IMR-90 (cell line): ENCODE data around the gene CLCF1. TPM values are rescaled to one million over a fixed set of nuclear protein-coding genes. Genes with fewer than 3 reads are reported as not detected.

Source experiments
- ATAC-seq: fragments of 200-7000 bp; cut with Tn5 transposase; 2 replicates; pipeline ENCODE4 v1.9.1; 2020; ENCODE audit warnings: low read depth, mild to moderate bottlenecking, moderate library complexity
- BruUV-seq: library from RNA; stranded (reverse); fragments of 400-500 nt; replicated peaks from 2 replicates; lab custom pipeline; 2021; lab: Mats Ljungman, UMichigan
- CTCF ChIA-PET: fragments of 300-600 bp; formaldehyde crosslinking; extraction: SDS; loops from one replicate; lab custom pipeline; 2021; ENCODE audit warnings: antibody characterized with exemption; lab: Yijun Ruan, JAX
- POLR2A ChIA-PET: fragments of 300-600 bp; sonication (Branson Sonifier 250); formaldehyde crosslinking; loops from one replicate; lab custom pipeline; 2022; ENCODE audit warnings: antibody characterized with exemption; ENCODE audit not compliant: unreplicated experiment; lab: Charles Lee
- DNase-seq: peaks from one replicate; pipeline ENCODE4 v3.0.0; 2013
- H2AFZ ChIP-seq: replicated peaks from 2 replicates; pipeline ENCODE3; 2013; ENCODE audit warnings: low read length, mild to moderate bottlenecking; ENCODE audit not compliant: poor library complexity
- H2AK5ac ChIP-seq: 2 replicates; pipeline ENCODE4 v1.6.1; 2013; ENCODE audit warnings: low read depth, low read length, inconsistent platforms
- H2AK9ac ChIP-seq: replicated peaks from 2 replicates; pipeline ENCODE3; 2013; ENCODE audit warnings: mild to moderate bottlenecking, low read depth, low read length, moderate library complexity; ENCODE audit not compliant: poor library complexity
- H2BK120ac ChIP-seq: 2 replicates; pipeline ENCODE4 v1.6.1; 2013; ENCODE audit warnings: low read depth, low read length, inconsistent platforms
- H2BK15ac ChIP-seq: 3 replicates; pipeline ENCODE4 v1.6.1; 2013; ENCODE audit warnings: low read depth, low read length, inconsistent platforms
- H2BK20ac ChIP-seq: 2 replicates; pipeline ENCODE4 v1.6.1; 2013; ENCODE audit warnings: low read depth, mild to moderate bottlenecking, inconsistent platforms, low read length, moderate library complexity
- H2BK5ac ChIP-seq: 2 replicates; pipeline ENCODE4 v1.6.1; 2013; ENCODE audit warnings: mild to moderate bottlenecking, low read depth, low read length, inconsistent platforms; ENCODE audit not compliant: poor library complexity, severe bottlenecking
- H3K14ac ChIP-seq: replicated peaks from 2 replicates; pipeline ENCODE4 v1.6.1; 2013; ENCODE audit warnings: low read depth, low read length, inconsistent platforms
- H3K18ac ChIP-seq: 2 replicates; pipeline ENCODE4 v1.6.1; 2013; ENCODE audit warnings: low read depth, low read length, control low read depth
- H3K23ac ChIP-seq: 2 replicates; pipeline ENCODE4 v1.6.1; 2013; ENCODE audit warnings: low read depth, low read length, inconsistent platforms
- H3K27ac ChIP-seq: 2 replicates; pipeline ENCODE4 v1.5.1; 2013; ENCODE audit warnings: mild to moderate bottlenecking, control low read depth, low read length; ENCODE audit not compliant: insufficient read depth
- H3K27me3 ChIP-seq: 2 replicates; pipeline ENCODE4 v1.6.1; 2013; ENCODE audit warnings: low read length; ENCODE audit not compliant: control insufficient read depth, insufficient read depth
- H3K36me3 ChIP-seq: 2 replicates; pipeline ENCODE4 v1.6.1; 2013; ENCODE audit warnings: low read length, mixed read lengths; ENCODE audit not compliant: control insufficient read depth, insufficient read depth
- H3K4ac ChIP-seq: 2 replicates; pipeline ENCODE4 v1.6.1; 2013; ENCODE audit warnings: low read depth, low read length, inconsistent platforms
- H3K4me1 ChIP-seq: 2 replicates; pipeline ENCODE4 v1.6.1; 2013; ENCODE audit warnings: low read length, mixed read lengths; ENCODE audit not compliant: control insufficient read depth, insufficient read depth
- H3K4me2 ChIP-seq: 2 replicates; pipeline ENCODE4 v1.6.1; 2013; ENCODE audit warnings: low read depth, mild to moderate bottlenecking, control low read depth, low read length, moderate library complexity
- H3K4me3 ChIP-seq: 2 replicates; pipeline ENCODE4 v1.5.1; 2013; ENCODE audit warnings: low read depth, mild to moderate bottlenecking, control low read depth, low read length, moderate library complexity; ENCODE audit not compliant: insufficient read depth
- H3K56ac ChIP-seq: 2 replicates; pipeline ENCODE4 v1.6.1; 2013; ENCODE audit warnings: low read length, inconsistent platforms; ENCODE audit not compliant: insufficient read depth; ENCODE audit errors: extremely low read depth
- H3K79me1 ChIP-seq, 2 experiments: 2 replicates each; pipeline ENCODE4 v1.6.1; 2013; ENCODE audit warnings: low read length in 2 of 2, inconsistent platforms in 1 of 2, low read depth in 1 of 2
- H3K9ac ChIP-seq: 2 replicates; pipeline ENCODE4 v1.6.1; 2013; ENCODE audit warnings: low read depth, low read length, control low read depth
- H3K9me1 ChIP-seq: 2 replicates; pipeline ENCODE4 v1.6.1; 2013; ENCODE audit warnings: low read length, inconsistent platforms; ENCODE audit not compliant: insufficient read depth
- H3K9me3 ChIP-seq: 2 replicates; pipeline ENCODE4 v1.6.1; 2013; ENCODE audit warnings: low read length; ENCODE audit not compliant: control insufficient read depth, insufficient read depth
- H4K20me1 ChIP-seq: 2 replicates; pipeline ENCODE4 v1.6.1; 2013; ENCODE audit warnings: low read length, inconsistent platforms; ENCODE audit not compliant: insufficient read depth
- H4K5ac ChIP-seq: 2 replicates; pipeline ENCODE4 v1.6.1; 2013; ENCODE audit warnings: mild to moderate bottlenecking, low read depth, low read length, control low read depth
- H4K8ac ChIP-seq, 2 experiments: 2 replicates each; pipeline ENCODE4 v1.6.1; 2013; ENCODE audit warnings: low read depth in 2 of 2, low read length in 2 of 2, control low read depth in 1 of 2, inconsistent platforms in 1 of 2
- H4K91ac ChIP-seq: 2 replicates; pipeline ENCODE4 v1.6.1; 2013; ENCODE audit warnings: low read depth, low read length, inconsistent platforms; ENCODE audit not compliant: insufficient read depth
- BHLHE40 ChIP-seq: fragments of 150-350 bp; IDR thresholded peaks from 2 replicates; pipeline ENCODE4 v1.6.1; 2016; ENCODE audit warnings: mild to moderate bottlenecking, low read depth, low read length
- CEBPB ChIP-seq: IDR thresholded peaks from 2 replicates; pipeline ENCODE4 v1.6.1; 2012; ENCODE audit warnings: low read depth, low read length, improper control_type of control experiment
- CHD1 ChIP-seq: IDR thresholded peaks from 2 replicates; pipeline ENCODE4 v1.6.1; 2012; ENCODE audit warnings: low read depth, low read length, improper control_type of control experiment
- CTCF ChIP-seq: conservative IDR thresholded peaks from 2 replicates; pipeline ENCODE4 v1.5.1; 2012; ENCODE audit warnings: mild to moderate bottlenecking, low read depth, low read length, improper control_type of control experiment
- ELK1 ChIP-seq: fragments of 150-350 bp; IDR thresholded peaks from 2 replicates; pipeline ENCODE4 v1.6.1; 2016; ENCODE audit warnings: low read depth, mild to moderate bottlenecking, low read length, moderate library complexity, borderline replicate concordance
- FOS ChIP-seq: fragments of 150-350 bp; IDR thresholded peaks from 2 replicates; pipeline ENCODE4 v1.6.1; 2016; ENCODE audit warnings: low read depth, low read length
- MAFK ChIP-seq: IDR thresholded peaks from 2 replicates; pipeline ENCODE4 v1.6.1; 2012; ENCODE audit warnings: low read depth, low read length, improper control_type of control experiment
- MAZ ChIP-seq: IDR thresholded peaks from 2 replicates; pipeline ENCODE4 v1.6.1; 2012; ENCODE audit warnings: low read depth, mild to moderate bottlenecking, low read length, improper control_type of control experiment, moderate library complexity, borderline replicate concordance
- MXI1 ChIP-seq: IDR thresholded peaks from 2 replicates; pipeline ENCODE4 v1.6.1; 2012; ENCODE audit warnings: low read depth, mild to moderate bottlenecking, low read length, moderate library complexity, borderline replicate concordance
- NFE2L2 ChIP-seq: fragments of 150-350 bp; IDR thresholded peaks from 2 replicates; pipeline ENCODE4 v1.6.1; 2016; ENCODE audit warnings: low read depth, mild to moderate bottlenecking, low read length
- POLR2A ChIP-seq: IDR thresholded peaks from 2 replicates; pipeline ENCODE4 v1.6.1; 2012; ENCODE audit warnings: mild to moderate bottlenecking, low read depth, low read length
- RAD21 ChIP-seq: IDR thresholded peaks from 2 replicates; pipeline ENCODE4 v1.6.1; 2012; ENCODE audit warnings: low read length, improper control_type of control experiment
- RCOR1 ChIP-seq: IDR thresholded peaks from 2 replicates; pipeline ENCODE4 v1.6.1; 2012; ENCODE audit warnings: mild to moderate bottlenecking, low read length, improper control_type of control experiment; ENCODE audit not compliant: insufficient replicate concordance
- RFX5 ChIP-seq: IDR thresholded peaks from 2 replicates; pipeline ENCODE4 v1.8.0; 2012; ENCODE audit warnings: low read depth, mild to moderate bottlenecking, low read length, moderate library complexity
- SMC3 ChIP-seq: fragments of 150-350 bp; IDR thresholded peaks from 2 replicates; pipeline ENCODE4 v1.6.1; 2016; ENCODE audit warnings: low read depth, mild to moderate bottlenecking, antibody characterized with exemption, low read length, moderate library complexity
- USF2 ChIP-seq: fragments of 150-350 bp; IDR thresholded peaks from 2 replicates; pipeline ENCODE4 v1.6.1; 2017; ENCODE audit warnings: mild to moderate bottlenecking, antibody characterized with exemption, low read length, low read depth
- WGBS, 2 experiments: methylation state at CpG; one replicate each; pipeline versions ENCODE4 v1.1.5 to v1.1.7; 2013; ENCODE audit warnings: missing lambda C conversion rate in 2 of 2; ENCODE audit not compliant: insufficient read length in 1 of 2; ENCODE audit errors: extremely low coverage in 2 of 2; 5-methylcytosine and 5-hydroxymethylcytosine counted together
- dilution Hi-C: fragments of 300-500 bp; cut with HindIII; formaldehyde crosslinking; loops from one replicate; pipeline ENCODE4 v1.14.3; 2018; ENCODE audit warnings: low sequenced_read_pairs; ENCODE audit not compliant: unreplicated experiment
- in situ Hi-C: fragments of 300-500 bp; cut with MboI; formaldehyde crosslinking; loops from 3 replicates; pipeline ENCODE4 v1.14.3; 2019; ENCODE audit warnings: low sequenced_read_pairs, inconsistent platforms, mixed read lengths
- intact Hi-C: fragments of 100-400 bp; cut with micrococcal nuclease; formaldehyde crosslinking; loops from 2 replicates; pipeline ENCODE4 v1.10.0; 2022
- polyA plus RNA-seq, 3 experiments: library from polyadenylated mRNA; depleted of rRNA; stranded (reverse); fragments of >200 nt; gene quantifications; 2 replicates each; pipeline ENCODE4 v1.2.3, GENCODE V29; 2012; ENCODE audit warnings: low replicate concordance in 1 of 3
- total RNA-seq: library from RNA; depleted of rRNA; stranded (reverse); fragments of >200 nt; gene quantifications from 2 replicates; pipeline ENCODE4 v1.2.3, GENCODE V29; 2012

The CLCF1 gene
- total and polyA plus RNA-seq, 2 of the 4 experiments (the other 2 are of a cell fraction), result 5.6 to 27.8 TPM

GRCh38 chr11:67405196-67405567 lies 31.8 kb upstream of the CLCF1 start:
- H3K14ac ChIP-seq, result no peak overlapping the region
- H4K91ac ChIP-seq, result no peak overlapping the region
- H2AK5ac ChIP-seq, result no peak overlapping the region
- intact Hi-C loops (no loop called here), dilution Hi-C loops (no loop called here), in situ Hi-C loops (no loop called here)
- no peak overlapping the region for H3K56ac ChIP-seq
- H2BK15ac ChIP-seq, result no peak overlapping the region
- H3K27ac ChIP-seq, result no peak overlapping the region
- H3K4ac ChIP-seq, result no peak overlapping the region
- ChIA-PET CTCF (no interaction called here), POLR2A (no interaction called here)
- H2AFZ ChIP-seq, result no peak overlapping the region
- H3K4me2 ChIP-seq, result no peak overlapping the region
- no peak overlapping the region for H2AK9ac ChIP-seq
- ATAC-seq (no peak), DNase-seq (no peak)
- WGBS, 2 experiments, result 80% methylated on average over 1 of the region's 6 CpGs; no CpG with 5 or more reads in 1 of the 2 experiments
- H4K5ac ChIP-seq, result no peak overlapping the region
- no peak overlapping the region for H2BK5ac ChIP-seq
- peaks cover 8 to 12% of the 10 kb centered on the region in 2 experiments; a peak in 3 of 4 replicates for H3K79me1 ChIP-seq
- H4K8ac ChIP-seq, result no peak overlapping the region
- no peak overlapping the region for H3K9ac ChIP-seq
- no peak overlapping the region for H2BK120ac ChIP-seq
- peaks cover 9% of the 10 kb centered on the region for H3K4me1 ChIP-seq
- H3K18ac ChIP-seq, result no peak overlapping the region
- peaks cover 11% of the 10 kb centered on the region for H4K20me1 ChIP-seq
- TF ChIP-seq MXI1 (no peak), MAFK (no peak), RFX5 (no peak), CHD1 (no peak), ELK1 (no peak), NFE2L2 (no peak), RAD21 (no peak), USF2 (no peak), POLR2A (no peak), SMC3 (no peak), MAZ (no peak), FOS (no peak), RCOR1 (no peak), BHLHE40 (no peak), CTCF (no peak), CEBPB (no peak)
- H3K36me3 ChIP-seq, result peaks cover 5% of the 10 kb centered on the region; the same call in 1 of the 2 replicates
- no peak overlapping the region for H3K23ac ChIP-seq
- no peak overlapping the region for H2BK20ac ChIP-seq
- H3K27me3 ChIP-seq, result peaks cover 29% of the 10 kb centered on the region
- BruUV-seq, result no TSS peak
- H3K9me1 ChIP-seq, result no peaks in the 10 kb centered on the region
- H3K4me3 ChIP-seq, result no peak overlapping the region
- no peaks in the 10 kb centered on the region for H3K9me3 ChIP-seq
